Smooth muscle cell (in vitro differentiated cells): ENCODE results near the gene MSH6. TPM values are rescaled to one million over a fixed set of nuclear protein-coding genes. Genes with fewer than 3 reads are reported as not detected.

Experiments
- DNase-seq: peaks from one replicate; lab custom pipeline; 2025; ENCODE audit not compliant: unreplicated experiment; lab: John Stamatoyannopoulos, UW
- H2AFZ ChIP-seq: fragments of 200-600 bp; sonication (generic); 2 replicates; pipeline ENCODE4 v1.6.0; 2016; ENCODE audit warnings: antibody characterized with exemption, low read depth, mild to moderate bottlenecking
- H3F3A ChIP-seq: fragments of 200-600 bp; sonication (generic); 2 replicates; pipeline ENCODE4 v1.6.0; 2017; ENCODE audit warnings: antibody characterized with exemption, low read depth
- H3K27ac ChIP-seq: fragments of 200-600 bp; sonication (generic); 2 replicates; pipeline ENCODE4 v1.5.1; 2016; ENCODE audit warnings: low read depth, mild to moderate bottlenecking
- H3K27me3 ChIP-seq: fragments of 200-600 bp; sonication (generic); 2 replicates; pipeline ENCODE4 v1.6.1; 2016; ENCODE audit warnings: low read depth, mild to moderate bottlenecking
- H3K36me3 ChIP-seq: fragments of 200-600 bp; sonication (generic); 2 replicates; pipeline ENCODE4 v1.5.1; 2016; ENCODE audit warnings: low read depth
- H3K4me1 ChIP-seq: fragments of 200-600 bp; sonication (generic); 2 replicates; pipeline ENCODE4 v1.5.1; 2016; ENCODE audit warnings: low read depth
- H3K4me2 ChIP-seq: fragments of 200-600 bp; sonication (generic); 2 replicates; pipeline ENCODE4 v1.6.0; 2016; ENCODE audit warnings: mild to moderate bottlenecking
- H3K4me3 ChIP-seq: fragments of 200-600 bp; sonication (generic); 2 replicates; pipeline ENCODE4 v1.5.1; 2016; ENCODE audit warnings: mild to moderate bottlenecking
- H3K79me2 ChIP-seq: fragments of 200-600 bp; sonication (generic); 2 replicates; pipeline ENCODE4 v1.6.0; 2016; ENCODE audit warnings: low read depth, mild to moderate bottlenecking
- H3K9ac ChIP-seq: fragments of 200-600 bp; sonication (generic); 2 replicates; pipeline ENCODE4 v1.6.0; 2016; ENCODE audit warnings: low read depth
- H3K9me3 ChIP-seq: fragments of 200-600 bp; sonication (generic); replicated peaks from 2 replicates; pipeline ENCODE4 v1.5.1; 2016; ENCODE audit warnings: low read depth
- H4K20me1 ChIP-seq: fragments of 200-600 bp; sonication (generic); 2 replicates; pipeline ENCODE4 v1.6.0; 2016; ENCODE audit warnings: low read depth
- WGBS: methylation state at CpG from one replicate; pipeline ENCODE4 v1.1.7; 2016; ENCODE audit warnings: low lambda C conversion rate; 5-methylcytosine and 5-hydroxymethylcytosine counted together
- polyA plus RNA-seq: library from polyadenylated mRNA; unstranded; fragments of >200 nt; fragmentation: Nextera tagmentation; extraction: Ambion mirVana; gene quantifications from 2 replicates; pipeline ENCODE4 v1.2.1, GENCODE V29; 2016
- total RNA-seq: library from RNA; depleted of rRNA; stranded (reverse); fragments of >200 nt; gene quantifications from 2 replicates; pipeline ENCODE4 v1.2.3, GENCODE V29; 2014
- TF ChIP-seq, protein P1 (sequence below): fragments of 200-600 bp; sonication (generic); IDR thresholded peaks from 2 replicates; pipeline ENCODE4 v1.5.1; 2017; ENCODE audit warnings: borderline replicate concordance, mild to moderate bottlenecking, antibody characterized with exemption; ENCODE audit not compliant: insufficient read depth, poor library complexity, severe bottlenecking

Gene MSH6
- total and polyA plus RNA-seq, 2 experiments from 2014 or later = 48.7 to 65.2 TPM

DNA sequence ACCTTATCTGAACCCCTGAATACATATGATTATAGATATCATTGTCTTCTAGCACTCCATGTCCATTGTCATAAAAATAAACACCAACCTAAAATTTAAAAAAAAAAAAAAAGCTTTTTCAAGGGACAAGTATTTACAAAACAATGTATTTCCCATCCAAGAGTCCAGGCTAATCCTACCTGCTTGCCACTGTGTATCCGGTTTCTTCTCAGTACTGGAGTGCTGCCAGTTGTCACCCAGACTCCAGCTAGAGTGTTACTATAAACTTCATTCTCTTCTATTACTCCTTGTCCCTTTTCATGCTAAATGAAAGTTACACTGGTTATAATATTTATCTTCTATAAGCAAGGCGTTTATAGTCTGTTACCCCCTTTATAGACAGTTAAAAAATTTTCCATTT is 35.8 kb downstream of the MSH6 start:
- peaks cover 8% of the 10 kb centered on the region for H3K79me2 ChIP-seq
- H3F3A ChIP-seq = peaks cover 7% of the 10 kb centered on the region
- H3K27me3 ChIP-seq = no peaks in the 10 kb centered on the region
- 96% methylated on average over 2 of the region's 2 CpGs for WGBS
- H3K4me3 ChIP-seq = no peak overlapping the region
- peaks cover 45% of the 10 kb centered on the region for H3K36me3 ChIP-seq
- no peak overlapping the region for H2AFZ ChIP-seq
- no peaks in the 10 kb centered on the region for H4K20me1 ChIP-seq
- DNase-seq = no peak
- H3K9ac ChIP-seq = no peak overlapping the region
- H3K9me3 ChIP-seq = no peaks in the 10 kb centered on the region
- H3K4me1 ChIP-seq = no peaks in the 10 kb centered on the region
- H3K27ac ChIP-seq = no peak overlapping the region
- no peak overlapping the region for H3K4me2 ChIP-seq
- TF ChIP-seq, protein P1, sequence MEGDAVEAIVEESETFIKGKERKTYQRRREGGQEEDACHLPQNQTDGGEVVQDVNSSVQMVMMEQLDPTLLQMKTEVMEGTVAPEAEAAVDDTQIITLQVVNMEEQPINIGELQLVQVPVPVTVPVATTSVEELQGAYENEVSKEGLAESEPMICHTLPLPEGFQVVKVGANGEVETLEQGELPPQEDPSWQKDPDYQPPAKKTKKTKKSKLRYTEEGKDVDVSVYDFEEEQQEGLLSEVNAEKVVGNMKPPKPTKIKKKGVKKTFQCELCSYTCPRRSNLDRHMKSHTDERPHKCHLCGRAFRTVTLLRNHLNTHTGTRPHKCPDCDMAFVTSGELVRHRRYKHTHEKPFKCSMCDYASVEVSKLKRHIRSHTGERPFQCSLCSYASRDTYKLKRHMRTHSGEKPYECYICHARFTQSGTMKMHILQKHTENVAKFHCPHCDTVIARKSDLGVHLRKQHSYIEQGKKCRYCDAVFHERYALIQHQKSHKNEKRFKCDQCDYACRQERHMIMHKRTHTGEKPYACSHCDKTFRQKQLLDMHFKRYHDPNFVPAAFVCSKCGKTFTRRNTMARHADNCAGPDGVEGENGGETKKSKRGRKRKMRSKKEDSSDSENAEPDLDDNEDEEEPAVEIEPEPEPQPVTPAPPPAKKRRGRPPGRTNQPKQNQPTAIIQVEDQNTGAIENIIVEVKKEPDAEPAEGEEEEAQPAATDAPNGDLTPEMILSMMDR = no peak

DNA sequence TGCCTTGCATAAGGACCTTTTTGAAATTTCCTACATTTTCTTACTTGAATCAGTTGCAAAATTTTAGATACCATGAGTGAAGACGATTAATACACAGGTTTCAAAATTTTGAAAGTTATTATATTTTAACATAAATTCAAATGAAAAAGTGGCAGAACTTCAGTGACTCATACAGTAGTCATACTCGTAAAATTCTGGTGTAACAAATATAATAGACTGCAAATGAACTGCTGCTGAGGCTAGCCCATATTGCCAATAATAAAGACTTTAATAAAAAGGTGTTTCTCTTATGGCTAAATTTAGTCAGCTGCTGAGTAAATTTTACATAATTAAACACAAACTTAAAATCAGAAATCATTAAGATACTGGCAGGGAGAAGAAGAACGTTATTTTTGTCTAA is 36.9 kb downstream of the MSH6 start:
- WGBS = 96% methylated on average over 3 of the region's 3 CpGs

GRCh38 chr2:47822518-47822917 is 39.6 kb downstream of the MSH6 start:
- H3K9ac ChIP-seq = no peak overlapping the region
- DNase-seq = no peak
- H3K27ac ChIP-seq = no peak overlapping the region
- peaks cover 41% of the 10 kb centered on the region for H3K36me3 ChIP-seq
- TF ChIP-seq, protein P1 = no peak
- no peaks in the 10 kb centered on the region for H4K20me1 ChIP-seq
- H3K4me2 ChIP-seq = no peak overlapping the region
- peaks cover 7% of the 10 kb centered on the region for H3F3A ChIP-seq
- H3K4me1 ChIP-seq = no peaks in the 10 kb centered on the region
- H3K9me3 ChIP-seq = no peaks in the 10 kb centered on the region
- H3K4me3 ChIP-seq = no peak overlapping the region
- H2AFZ ChIP-seq = no peak overlapping the region
- H3K27me3 ChIP-seq = no peaks in the 10 kb centered on the region
- H3K79me2 ChIP-seq = peaks cover 8% of the 10 kb centered on the region

More for the DNA sequence above, 36.9 kb downstream of the MSH6 start:
- Histone ChIP-seq H3K4me1 (no peaks in the 10 kb centered on the region), H3K9ac (no peak overlapping the region), H3K4me2 (no peak overlapping the region), H3F3A (peaks cover 7% of the 10 kb centered on the region), H4K20me1 (no peaks in the 10 kb centered on the region), H3K36me3 (peaks cover 52% of the 10 kb centered on the region), H3K9me3 (no peaks in the 10 kb centered on the region), H3K27me3 (no peaks in the 10 kb centered on the region), H2AFZ (no peak overlapping the region), H3K4me3 (no peak overlapping the region), H3K27ac (no peak overlapping the region), H3K79me2 (peaks cover 8% of the 10 kb centered on the region)
- DNase-seq = no peak
- TF ChIP-seq, protein P1 = no peak

DNA sequence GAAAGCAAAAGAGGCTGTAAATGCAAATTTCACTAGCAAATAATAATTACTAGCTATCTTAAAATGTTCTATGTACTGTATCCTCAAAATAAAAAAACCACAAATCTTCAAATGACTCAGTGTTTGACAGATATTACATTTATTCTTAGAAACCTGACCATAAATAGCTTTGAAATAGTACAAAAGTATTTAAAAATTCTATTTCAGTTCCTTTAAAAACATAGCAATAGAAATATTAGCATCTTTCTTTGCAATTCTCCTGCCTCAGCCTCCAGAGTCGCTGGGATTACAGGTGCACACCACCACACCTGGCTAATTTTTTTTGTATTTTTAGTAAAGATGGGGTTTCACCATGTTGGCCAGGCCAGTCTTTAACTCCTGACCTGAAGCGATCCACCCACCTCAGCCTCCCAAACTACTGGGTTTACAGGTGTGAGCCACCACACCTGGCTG is 50.6 kb downstream of the MSH6 start:
- Histone ChIP-seq H3K4me2 (no peak overlapping the region), H3K36me3 (peaks cover 69% of the 10 kb centered on the region), H3F3A (no peaks in the 10 kb centered on the region), H2AFZ (no peak overlapping the region), H3K9me3 (no peaks in the 10 kb centered on the region), H3K79me2 (peaks cover 17% of the 10 kb centered on the region), H3K9ac (no peak overlapping the region), H3K27me3 (no peaks in the 10 kb centered on the region), H3K4me1 (no peaks in the 10 kb centered on the region), H3K27ac (no peak overlapping the region), H4K20me1 (peaks cover 45% of the 10 kb centered on the region), H3K4me3 (no peak overlapping the region)
- TF ChIP-seq, protein P1 = no peak
- 100% methylated on average over 2 of the region's 2 CpGs for WGBS
- DNase-seq = no peak
